Right kidney (tissue), 1 donor: ENCODE results near the gene PRKAR1B.
A peak's percentile ranks its signal among the peaks of the same experiment; 100 is the strongest.

Experiments
- DNase-seq: peaks from one replicate; pipeline ENCODE4 v3.0.0-alpha.2; 2016

The PRKAR1B gene

GRCh38 chr7:586494-586893, 140.6 kb downstream of the PRKAR1B start:
- no peak for DNase-seq

GRCh38 chr7:585873-586272, 141.2 kb downstream of the PRKAR1B start:
- DNase-seq = no peak

- no peak for DNase-seq
Observed at GRCh38 chr7:585229-585711, 141.8 kb downstream of the PRKAR1B start.

GRCh38 chr7:584820-585219, 142.3 kb downstream of the PRKAR1B start:
- no peak for DNase-seq

- no peak for DNase-seq
Observed at GRCh38 chr7:584122-584465, 143.0 kb downstream of the PRKAR1B start.

GRCh38 chr7:583410-584121, 143.5 kb downstream of the PRKAR1B start:
- no peak for DNase-seq

- DNase-seq = no peak
Observed at GRCh38 chr7:582931-583330, 144.2 kb downstream of the PRKAR1B start.

- DNase-seq = no peak
Observed at GRCh38 chr7:582081-582835, 144.8 kb downstream of the PRKAR1B start.

GRCh38 chr7:578386-578785, 148.7 kb downstream of the PRKAR1B start:
- no peak for DNase-seq

- no peak for DNase-seq
Observed at GRCh38 chr7:577741-578370, 149.2 kb downstream of the PRKAR1B start.

GRCh38 chr7:577278-577665, 149.8 kb downstream of the PRKAR1B start:
- no peak for DNase-seq

GRCh38 chr7:576524-577277, 150.4 kb downstream of the PRKAR1B start:
- no peak for DNase-seq

- no peak for DNase-seq
Observed at GRCh38 chr7:575425-576366, 151.4 kb downstream of the PRKAR1B start.

- no peak for DNase-seq
Observed at GRCh38 chr7:574661-575395, 152.3 kb downstream of the PRKAR1B start.

GRCh38 chr7:573933-574381, 153.1 kb downstream of the PRKAR1B start:
- peak; percentile 59 for DNase-seq

GRCh38 chr7:573269-573932, 153.7 kb downstream of the PRKAR1B start:
- peak; percentile 66 for DNase-seq

GRCh38 chr7:572416-573268, 154.4 kb downstream of the PRKAR1B start:
- DNase-seq = peak; percentile 74

GRCh38 chr7:571718-572415, 155.2 kb downstream of the PRKAR1B start:
- peak; percentile 68 for DNase-seq
